ENCODE data around the gene TPK1.
A peak's percentile ranks its signal among the peaks of the same experiment; 100 is the strongest.

GRCh38 chr7:144454256-144455039 lies 381.4 kb downstream of the TPK1 start:
- TF ChIP-seq CTCF (IDR thresholded peaks at IDR 0.05) (no peak), GATA3 (IDR thresholded peaks at IDR 0.05; ENCODE audit: borderline replicate concordance) (no peak), REST (IDR thresholded peaks at IDR 0.05) (no peak), MAX (IDR thresholded peaks at IDR 0.05) (no peak), RAD21 (conservative IDR thresholded peaks at IDR 0.05 in 1 of 2, IDR thresholded peaks at IDR 0.05 in 1 of 2) (peak in 1 of 2 experiments; percentile 27; a peak in 1 of 5 replicates), KDM5A (IDR thresholded peaks at IDR 0.05) (no peak), HDAC2 (IDR thresholded peaks at IDR 0.05) (no peak), POLR2A (IDR thresholded peaks at IDR 0.05; ENCODE audit: low read length) (no peak), CBX8 (IDR thresholded peaks at IDR 0.05) (no peak), POLR2AphosphoS2 (conservative IDR thresholded peaks at IDR 0.05; ENCODE audit: low read length) (no peak), CEBPB (IDR thresholded peaks at IDR 0.05) (no peak), PHF8 (IDR thresholded peaks at IDR 0.05; ENCODE audit: borderline replicate concordance, low read depth) (no peak), HOXB13 (CRISPR knock-in tag; IDR thresholded peaks at IDR 0.05; ENCODE audit: low read depth) (no peak)
